Stimulated activated CD8-positive, alpha-beta memory T cell treated with anti-CD3 and anti-CD28 coated beads, Interleukin-2, amount 100 ng/mL, for 48 hours (primary cell): ENCODE results near the gene PARD6B.
"Not testable (repeated sequence)": the region's sequence is repeated elsewhere in the genome, so short reads cannot be mapped to it uniquely, and the experiment has no call there.

Experiments
- DNase-seq, 2 donors: peaks; one replicate each; pipeline ENCODE4 v3.0.0-alpha.2; 2020; ENCODE audit warnings: low read depth in 2 of 2

The PARD6B gene

DNA sequence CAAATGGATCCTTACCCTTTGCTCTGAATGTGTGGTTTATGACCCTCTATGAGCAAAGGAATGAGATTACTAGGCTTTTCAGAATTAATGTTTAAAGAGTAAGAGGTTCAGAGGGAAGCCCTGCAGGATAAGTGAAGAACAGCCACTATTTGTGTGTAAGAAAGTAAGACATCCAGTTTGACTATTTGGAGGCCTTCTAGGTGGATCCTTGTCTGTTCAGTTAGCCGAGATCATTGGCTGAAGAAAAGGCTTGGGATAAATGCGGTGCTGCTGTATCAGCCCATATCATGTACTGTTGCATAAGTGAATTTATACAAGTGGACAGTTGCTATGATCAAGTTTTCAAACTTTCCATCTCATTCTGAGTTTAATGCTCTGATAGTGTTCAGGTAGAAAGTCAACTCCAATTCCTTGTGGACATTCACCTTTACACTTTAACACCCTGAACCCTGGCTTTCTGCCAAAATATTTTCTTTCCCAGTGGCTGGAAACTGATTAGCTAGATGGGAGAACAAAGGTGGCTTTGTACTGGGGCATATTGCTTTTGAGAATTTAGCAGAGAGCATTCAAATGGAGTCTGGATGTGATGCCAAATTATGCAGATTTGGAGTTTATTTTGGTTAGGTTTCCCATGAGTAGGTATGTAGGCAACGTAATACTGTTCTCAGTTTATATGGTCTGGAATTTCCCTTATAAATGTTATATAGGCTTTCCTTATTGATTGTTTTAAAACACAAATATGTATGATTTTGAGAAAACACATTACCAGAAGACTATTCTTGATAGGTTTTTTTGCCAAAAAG lies 15.0 kb downstream of the PARD6B start:
- no peak for DNase-seq

DNA sequence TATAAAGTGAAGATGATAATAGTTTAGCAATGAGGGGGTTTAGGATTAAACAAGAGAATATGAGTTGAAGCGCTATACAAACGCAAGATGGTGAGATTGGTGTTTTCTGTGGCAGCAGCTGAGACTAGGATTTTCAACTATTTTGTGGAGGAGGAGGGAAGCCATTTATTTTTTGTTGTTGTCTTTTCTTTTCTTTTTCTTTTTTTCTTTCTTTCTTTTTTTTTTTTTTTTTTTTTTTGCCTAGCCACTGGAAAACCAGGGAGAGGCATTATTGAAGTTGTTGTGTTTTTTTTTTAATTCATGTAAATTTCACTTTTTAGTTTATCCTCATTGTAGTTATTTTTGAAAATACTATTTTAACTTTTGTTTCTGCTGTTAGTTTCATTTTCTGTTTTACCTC lies 15.9 kb downstream of the PARD6B start:
- no peak for DNase-seq

DNA sequence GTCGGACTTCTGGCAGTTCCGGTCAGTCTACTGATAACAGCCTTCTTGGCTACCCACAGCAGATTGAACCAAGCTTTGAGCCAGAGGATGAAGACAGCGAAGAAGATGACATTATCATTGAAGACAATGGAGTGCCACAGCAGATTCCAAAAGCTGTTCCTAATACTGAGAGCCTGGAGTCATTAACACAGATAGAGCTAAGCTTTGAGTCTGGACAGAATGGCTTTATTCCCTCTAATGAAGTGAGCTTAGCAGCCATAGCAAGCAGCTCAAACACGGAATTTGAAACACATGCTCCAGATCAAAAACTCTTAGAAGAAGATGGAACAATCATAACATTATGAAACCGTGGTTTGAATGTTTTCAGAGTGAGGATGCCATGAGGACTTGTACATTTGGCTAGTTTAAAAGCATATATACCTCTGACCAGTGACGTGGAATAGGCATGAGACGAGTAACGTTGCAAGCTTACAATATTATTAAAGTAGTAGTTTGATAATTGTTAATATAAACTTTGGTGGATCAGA lies 18.8 kb downstream of the PARD6B start:
- DNase-seq: no peak

DNA sequence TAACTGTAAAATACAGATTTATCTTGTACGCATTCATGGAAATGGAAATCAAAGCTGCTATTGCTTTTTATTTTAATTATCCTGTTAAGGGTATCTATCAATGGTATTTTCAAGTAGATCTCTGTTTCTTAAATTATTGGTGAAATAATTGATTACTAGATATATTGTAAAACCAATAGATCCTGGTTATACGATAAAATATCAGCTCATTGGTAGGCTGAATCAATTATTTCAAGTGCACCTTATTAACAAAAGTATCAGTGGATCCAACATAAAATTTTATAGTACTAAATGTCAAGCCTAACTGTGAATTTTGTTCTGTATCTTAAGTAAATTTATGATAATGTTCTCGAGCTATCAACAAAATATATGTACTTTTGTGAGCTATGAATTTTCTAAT lies 21.8 kb downstream of the PARD6B start:
- DNase-seq: no peak

DNA sequence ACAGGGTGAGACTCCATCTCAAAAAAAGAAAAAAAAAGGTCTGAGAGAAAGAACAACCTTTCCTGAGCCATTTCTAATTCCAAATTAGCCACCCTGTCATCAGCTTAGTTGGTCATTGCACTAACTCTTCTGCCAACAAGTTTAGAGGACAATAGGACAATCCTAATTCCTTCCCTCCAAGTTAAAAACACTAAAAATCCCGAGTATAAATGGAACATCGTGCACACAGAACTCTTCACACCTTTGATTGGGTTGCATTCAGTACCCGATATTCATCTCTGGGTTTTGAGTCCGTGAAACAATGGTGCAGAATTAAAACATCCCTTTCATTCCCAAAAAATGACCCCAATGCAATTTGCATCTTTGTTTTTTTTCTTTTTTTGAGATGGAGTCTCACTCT lies 23.0 kb downstream of the PARD6B start:
- no peak for DNase-seq

DNA sequence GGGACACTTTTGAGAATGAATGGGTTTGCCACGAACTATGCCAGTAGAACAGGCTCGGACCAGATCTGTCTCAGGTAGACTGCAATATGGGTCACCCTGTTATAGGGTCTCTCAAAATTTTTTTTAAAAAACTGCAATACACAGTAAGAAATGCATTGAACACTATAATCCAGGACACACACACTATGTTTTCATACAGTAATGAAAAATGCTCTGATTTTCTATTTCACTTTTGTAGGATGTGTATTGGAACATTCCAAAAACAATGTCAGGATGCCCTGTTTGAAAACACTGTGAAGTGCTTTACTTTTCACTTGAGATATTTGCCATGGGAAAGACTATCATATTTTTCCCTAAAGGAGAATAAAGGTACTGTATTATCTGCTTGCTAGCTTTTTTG lies 25.1 kb downstream of the PARD6B start:
- no peak for DNase-seq

DNA sequence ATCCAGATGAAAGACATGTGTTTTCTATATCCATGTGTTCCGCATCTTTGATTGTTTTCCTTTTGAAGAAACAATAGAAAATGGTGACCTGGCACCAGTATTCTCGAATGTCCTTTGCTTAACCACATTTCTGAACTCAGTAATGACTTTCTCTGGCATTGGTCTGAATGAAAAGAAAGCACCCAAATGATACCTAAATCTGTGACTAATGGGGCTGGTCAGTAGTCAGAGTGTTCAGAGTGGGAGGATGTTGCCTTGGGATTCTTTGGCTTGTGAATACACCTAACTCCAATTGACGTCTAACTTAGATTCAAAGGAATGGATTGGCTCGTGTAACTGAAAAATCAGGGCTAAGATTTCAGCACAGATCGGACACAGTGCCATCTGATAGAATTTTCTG lies 27.1 kb downstream of the PARD6B start:
- DNase-seq: no peak

DNA sequence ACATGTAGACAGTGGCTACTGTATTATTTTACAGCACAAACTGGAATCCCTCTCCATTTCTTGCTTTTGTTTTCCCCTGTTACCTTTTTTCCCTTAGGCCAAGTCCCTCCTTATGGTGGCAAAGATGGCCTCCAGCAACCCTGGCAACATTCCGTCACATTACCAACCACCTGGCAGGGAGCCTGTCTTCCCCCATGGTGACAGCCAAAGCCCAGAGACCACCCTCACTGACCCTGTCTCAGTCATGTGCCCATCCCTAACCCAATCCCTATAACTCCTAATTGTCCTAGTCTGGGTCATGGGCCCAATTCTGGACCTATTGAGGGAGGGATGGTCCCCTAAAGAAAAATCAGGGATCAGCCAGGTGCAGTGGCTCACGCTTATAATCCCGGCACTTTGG lies 27.6 kb downstream of the PARD6B start:
- DNase-seq: no peak

DNA sequence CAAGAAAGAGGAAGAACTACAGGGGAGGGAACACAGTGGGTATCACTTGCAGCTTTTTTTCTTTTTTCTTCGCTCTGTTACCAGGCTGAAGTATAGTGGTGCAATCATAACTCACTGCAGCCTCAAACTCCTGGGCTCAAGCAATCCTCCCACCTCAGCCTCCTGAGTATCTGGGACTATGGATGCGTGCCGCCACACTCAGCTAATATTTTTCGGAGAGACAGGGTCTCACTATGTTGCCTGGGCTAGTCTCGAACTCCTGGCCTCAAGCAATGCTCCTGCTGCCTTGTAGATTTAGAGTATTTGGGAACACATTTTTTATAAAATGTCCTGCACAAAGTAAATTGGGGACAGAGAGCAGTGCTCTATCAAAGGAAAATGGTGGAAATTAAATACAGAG lies 28.3 kb downstream of the PARD6B start:
- no peak for DNase-seq

DNA sequence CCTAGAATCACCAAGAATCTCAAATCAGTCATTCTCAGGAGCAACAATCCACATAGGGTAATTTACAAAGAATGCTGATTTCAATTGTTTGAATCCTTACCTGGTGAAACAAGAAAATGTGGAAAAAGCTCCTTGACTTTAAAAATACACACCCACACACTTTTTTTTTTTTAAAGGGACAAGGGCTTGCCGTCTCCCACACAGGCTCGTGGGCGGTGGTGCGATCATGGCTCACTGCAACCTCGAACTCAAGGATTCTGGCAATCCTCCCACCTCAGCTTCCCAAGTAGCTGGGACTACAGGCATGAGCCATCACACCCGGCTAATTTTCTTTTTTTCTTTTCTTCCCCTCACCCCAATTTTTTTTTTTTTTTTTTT lies 30.7 kb downstream of the PARD6B start:
- DNase-seq: no peak

DNA sequence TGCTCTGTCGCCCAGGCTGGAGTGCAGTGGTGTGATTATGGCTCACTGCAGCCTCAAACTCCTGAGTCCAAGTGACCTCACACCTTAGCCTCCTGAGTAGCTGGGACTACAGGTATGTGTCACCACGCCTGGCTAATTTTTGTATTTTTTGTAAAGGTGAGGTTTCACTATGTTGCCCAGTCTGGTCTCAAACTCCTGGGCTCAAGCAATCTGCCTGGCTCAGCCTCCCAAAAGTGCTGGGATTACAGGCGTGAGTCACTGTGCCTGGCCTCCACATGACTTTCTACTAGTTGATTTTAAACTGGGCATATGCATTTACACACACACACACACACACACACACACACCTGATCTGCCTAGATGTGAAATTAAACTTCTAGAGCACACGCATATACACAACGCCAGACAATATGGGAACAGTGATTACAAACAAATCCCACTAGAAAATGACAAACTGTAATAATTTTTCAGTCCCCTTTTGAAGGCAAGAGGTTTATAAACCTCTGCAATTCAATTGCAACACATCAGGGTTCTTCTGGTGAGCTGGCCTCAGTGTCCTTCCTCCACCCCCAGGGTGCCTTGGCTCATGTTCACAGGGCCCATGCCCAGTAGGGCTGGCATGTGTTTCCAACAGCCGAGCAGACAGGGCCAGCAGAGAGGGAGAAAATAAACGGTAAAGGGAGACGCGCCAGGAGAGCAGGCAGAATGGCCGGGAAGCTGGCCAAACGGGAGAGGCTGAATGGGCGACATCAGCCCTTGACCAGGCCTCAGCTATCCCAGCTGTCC lies 31.2 kb downstream of the PARD6B start:
- no peak for DNase-seq

DNA sequence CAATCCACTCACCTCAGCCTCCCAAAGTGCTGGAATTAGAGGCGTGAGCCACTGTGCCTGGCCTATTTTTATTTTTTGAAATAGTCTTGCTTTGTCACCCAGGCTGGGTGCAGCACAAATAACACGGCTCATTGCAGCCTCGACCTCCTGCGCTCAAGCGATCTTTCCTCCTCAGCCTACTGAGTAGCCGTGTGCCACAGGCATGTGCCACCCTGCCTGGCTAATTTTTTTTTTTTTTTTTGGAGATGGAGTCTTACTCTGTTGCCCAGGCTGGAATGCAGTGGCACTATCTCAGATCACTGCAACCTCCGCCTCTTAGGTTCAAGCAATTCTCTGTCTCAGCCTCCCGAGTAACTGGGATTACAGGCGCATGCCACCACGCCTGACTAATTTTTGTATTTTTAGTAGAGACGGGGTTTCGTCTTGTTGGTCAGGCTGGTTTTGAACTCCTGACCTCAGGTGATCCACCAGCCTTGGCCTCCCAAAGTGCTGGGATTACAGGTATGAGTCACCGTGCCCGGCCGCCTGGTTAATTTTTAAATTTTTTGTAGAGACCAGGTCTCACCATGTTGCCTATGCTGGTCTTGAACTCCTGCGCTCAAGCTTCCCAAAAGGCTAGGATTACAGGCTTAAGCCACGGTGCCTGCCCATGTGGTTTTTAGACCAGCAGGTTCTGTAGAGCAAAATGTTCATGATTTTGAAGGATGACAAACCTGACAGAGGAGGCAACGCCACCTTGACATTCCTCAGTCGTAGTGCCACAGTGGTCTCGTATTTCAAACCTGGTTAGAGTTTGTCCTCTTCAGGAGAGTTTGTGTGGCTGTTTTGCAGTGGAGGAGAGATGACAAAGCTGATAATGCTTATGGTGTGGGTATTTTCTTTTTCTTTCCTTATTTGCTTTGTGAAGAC lies 32.4 kb downstream of the PARD6B start:
- not testable (repeated sequence) for DNase-seq

DNA sequence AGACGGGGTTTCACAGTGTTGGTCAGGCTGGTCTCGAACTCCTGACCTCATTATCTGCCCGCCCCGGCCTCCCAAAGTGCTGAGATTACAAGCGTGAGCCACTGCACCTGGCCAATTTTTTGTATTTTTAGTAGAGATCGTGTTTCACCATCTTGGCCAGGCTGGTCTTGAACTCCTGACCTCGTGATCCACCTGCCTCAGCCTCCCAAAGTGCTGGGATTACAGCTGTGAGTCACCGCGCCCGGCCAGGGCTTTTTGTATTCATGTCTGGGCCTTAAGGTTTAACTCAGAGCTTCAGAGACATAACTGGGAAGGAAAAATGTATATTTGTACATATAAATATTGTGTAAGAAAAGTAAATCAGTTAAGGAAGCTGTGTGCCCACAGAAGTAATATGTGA lies 33.9 kb downstream of the PARD6B start:
- not testable (repeated sequence) for DNase-seq

DNA sequence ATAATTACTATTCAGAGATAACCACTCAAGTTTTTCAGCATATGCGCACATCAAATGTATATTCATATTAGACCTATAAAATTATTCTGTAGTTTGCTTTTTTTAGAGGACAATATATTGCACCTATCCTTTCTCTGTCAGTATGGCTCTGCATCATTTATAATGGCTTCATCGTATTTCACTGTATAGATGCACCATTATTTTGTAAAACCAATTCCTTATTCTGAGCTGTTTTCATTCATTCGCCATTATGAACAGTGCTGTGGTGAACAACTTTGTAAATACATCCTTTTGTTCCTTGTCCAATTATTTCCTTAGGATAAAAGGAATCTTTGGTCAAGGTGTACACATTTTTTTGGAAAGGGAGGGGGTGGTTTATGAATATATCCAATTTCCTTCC lies 34.3 kb downstream of the PARD6B start:
- DNase-seq: no peak

DNA sequence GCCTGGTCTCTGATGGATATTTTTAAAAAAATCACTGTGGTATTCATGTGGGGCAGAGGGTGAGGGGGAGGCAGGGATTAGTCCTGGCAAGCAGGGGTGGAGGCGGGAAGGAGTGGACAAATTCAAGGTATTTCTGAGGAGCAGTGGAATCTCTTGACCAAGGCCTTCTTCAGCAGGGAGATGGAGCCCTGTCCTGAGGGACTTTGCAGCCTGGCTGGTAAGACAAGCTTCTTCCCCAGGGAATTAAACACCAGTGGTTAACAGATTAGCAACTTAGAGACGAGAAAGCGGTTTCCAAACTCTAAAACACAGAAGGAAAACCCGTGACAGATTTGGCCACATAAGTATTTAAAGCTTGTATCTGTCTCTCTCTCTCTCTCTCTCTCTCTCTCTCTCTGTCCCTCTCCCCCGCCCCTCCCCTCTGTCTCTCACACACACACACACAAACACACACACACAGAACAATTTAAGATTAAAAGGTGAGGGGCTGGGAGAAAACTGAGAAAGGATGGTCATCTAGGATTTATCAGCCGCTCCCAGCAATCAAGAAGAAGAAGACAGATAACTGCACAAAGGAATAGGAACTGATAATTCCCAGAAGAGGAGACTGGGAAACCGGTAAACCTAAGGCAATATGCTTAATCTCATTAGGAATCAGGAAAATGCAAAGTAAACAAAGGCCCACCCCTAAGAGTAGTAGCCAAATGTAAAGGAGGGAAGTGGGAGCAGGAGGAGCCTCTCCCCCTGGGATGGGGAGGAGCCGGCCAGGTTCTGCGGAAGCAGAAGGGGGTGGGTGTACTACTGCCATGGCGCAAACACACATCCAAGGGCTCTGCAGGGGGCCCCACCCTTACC lies 35.8 kb downstream of the PARD6B start:
- DNase-seq: not testable (repeated sequence)

DNA sequence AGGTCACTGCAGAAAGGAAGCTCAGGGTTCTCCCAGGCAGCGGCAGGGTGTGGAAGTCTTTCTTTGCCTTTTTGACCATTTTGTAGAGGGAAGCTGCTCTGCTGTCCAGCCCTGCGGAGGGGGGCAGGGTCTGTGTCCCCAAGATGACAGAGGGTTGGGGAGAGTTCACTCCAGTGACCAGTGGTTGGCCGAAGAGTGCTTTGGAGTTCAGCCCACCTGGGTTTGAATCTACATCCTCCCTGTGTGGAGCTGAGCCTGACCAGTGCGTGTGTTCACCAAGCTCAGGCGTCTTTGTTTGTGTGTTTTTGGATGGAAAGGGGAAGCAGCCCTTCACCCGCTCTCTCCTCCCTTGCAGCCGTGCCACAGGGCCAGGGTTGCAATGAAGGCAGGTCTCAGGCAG lies 37.6 kb downstream of the PARD6B start:
- DNase-seq: not testable (repeated sequence)

DNA sequence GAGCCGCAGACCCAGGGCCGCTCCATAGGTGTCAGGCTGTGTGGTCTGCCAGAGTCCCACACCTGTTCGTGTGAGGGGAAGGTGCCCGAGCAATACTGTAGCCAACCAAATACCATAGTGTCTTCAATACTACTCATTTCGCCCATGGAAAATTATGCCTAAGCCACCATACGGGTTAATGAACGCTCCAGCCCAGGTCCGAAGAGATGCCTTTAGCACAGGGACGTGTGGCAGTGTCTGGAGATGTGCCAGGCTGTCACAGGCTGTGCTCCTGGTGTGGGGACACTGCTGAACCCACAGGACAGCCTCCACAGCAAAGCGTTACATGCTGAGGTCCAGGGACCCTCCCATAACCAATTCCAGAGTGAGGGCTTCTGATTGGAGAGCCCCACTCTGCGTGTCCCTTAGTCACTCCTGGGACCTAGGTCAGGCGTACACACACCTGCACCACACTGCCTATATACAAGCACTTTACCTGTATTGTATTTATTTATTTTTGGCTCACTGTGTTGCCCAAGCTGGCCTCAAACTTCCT lies 38.2 kb downstream of the PARD6B start:
- DNase-seq: not testable (repeated sequence)

DNA sequence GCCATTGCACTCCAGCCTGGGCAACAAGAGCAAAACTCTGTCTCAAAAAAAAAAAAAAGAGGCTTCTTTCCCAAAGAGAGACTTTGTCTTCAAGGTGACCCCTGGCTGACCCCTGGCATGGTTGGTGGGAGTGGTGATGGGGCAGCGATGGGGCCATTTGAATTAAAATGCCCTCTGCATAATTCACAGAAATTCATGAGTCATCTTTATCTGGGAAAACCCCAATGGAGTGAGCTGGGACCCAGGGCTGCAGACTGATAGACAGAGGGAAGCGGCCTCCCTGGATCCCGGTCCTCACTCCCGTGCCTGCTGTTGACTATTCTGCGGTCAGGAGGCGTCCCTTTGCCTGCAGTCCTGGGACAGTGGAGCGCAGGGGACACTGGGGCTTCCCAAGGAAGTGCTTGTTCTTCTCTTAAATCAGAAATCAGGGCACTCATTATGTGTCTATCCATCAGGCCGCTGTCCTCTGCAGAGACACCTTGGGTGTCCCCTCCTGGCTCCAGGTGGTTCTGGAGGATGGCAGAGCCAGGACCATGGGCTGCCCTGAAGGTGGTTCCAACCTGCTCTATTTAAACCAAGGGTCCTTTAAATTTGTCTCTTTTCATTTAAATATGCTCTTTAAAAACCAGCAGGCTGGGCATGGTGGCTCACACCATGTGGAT lies 40.2 kb downstream of the PARD6B start:
- DNase-seq: not testable (repeated sequence)

DNA sequence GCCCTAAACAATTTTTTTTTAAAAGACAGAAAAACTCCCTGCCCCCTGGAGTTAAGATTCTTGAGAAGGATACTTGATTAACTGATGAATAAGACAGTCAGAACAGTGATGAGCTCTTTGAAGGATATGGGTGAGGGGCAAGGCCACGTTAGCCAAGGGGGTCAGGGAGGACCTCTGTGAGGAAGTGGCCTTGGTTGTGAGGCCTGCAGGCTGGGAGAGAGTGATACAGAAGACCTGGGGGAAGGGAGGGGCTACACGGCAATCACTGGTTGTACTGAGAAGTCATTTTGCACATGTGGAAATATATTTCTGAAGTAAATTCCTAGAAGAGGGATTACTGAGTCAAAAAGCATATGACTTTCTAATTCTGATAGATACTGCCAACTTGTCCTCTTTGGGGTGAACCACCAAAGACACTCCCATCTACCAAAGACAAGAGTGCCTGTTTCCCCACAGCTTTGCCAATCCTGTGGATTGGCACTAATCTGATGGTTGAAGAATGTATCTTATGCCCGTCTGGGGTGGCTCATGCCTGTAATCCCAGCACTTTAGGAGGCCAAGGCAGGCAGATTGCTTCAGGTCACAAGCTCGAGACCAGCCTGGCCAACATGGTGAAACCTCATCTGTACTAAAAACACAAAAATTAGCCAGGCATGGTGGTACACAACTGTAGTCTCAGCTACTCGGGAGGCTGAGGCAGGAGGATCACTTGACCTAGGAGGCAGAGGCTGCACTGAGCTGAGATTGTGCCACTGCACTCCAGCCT lies 41.2 kb downstream of the PARD6B start:
- no peak for DNase-seq
